ENCODE results near the gene MAN1A1. TPM values are rescaled to one million over a fixed set of nuclear protein-coding genes. Genes with fewer than 3 reads are reported as not detected.

The MAN1A1 gene
- total RNA-seq, 1 donor, result 175 TPM

DNA sequence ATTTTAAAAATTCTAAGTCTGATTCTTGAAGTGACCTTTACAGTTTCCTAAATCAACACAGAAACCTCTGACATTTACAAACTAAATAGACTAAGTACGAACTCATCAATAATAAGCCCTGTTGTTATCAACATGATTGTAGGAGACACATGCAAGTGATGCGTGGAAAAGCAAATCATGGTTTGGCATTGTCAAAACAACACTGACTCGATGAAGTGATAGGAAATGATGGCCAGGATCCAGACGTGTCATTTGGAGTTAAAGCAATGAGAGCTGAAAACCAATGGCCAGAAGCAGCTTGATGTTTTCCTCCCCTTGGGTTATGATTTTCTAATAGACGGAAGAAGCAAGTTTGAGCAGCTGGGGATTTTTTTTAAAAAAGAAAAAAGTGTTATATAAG is 153.7 kb downstream of the MAN1A1 start:
- no peak for DNase-seq (ENCODE audit: low read depth)
- TF ChIP-seq CTCF (IDR thresholded peaks at IDR 0.05; ENCODE audit: insufficient read depth, low read length), result no peak

DNA sequence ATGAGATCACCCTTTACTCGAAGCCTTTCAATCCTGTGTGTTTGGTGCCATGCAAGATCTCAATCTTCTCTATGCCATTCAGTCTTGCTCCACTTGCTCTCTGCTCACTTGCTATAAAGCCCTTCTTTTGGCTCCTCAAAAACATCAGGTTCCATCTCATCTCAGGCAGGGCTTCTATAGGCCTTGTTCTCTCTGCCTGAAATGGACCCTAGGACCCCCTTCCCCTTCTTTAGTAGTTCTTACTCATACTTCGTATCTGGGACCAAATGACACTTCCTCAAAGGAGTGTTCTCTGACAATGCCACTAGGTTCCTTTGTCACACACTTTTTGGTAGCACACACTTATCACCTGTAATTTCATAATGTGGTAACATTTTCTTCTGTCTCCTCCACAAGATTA is 154.4 kb downstream of the MAN1A1 start:
- no peak for DNase-seq (ENCODE audit: low read depth)
- TF ChIP-seq CTCF (IDR thresholded peaks at IDR 0.05; ENCODE audit: insufficient read depth, low read length), result no peak
- H3K4me3 ChIP-seq (ENCODE audit: low read depth, low read length), result no peak overlapping the region

More for the DNA sequence above, 153.7 kb downstream of the MAN1A1 start:
- H3K4me3 ChIP-seq (ENCODE audit: low read depth, low read length), result no peak overlapping the region

- no peak for TF ChIP-seq CTCF (IDR thresholded peaks at IDR 0.05; ENCODE audit: insufficient read depth, low read length)
- no peak overlapping the region for H3K4me3 ChIP-seq (ENCODE audit: low read depth, low read length)
- DNase-seq (ENCODE audit: low read depth), result no peak
Observed at GRCh38 chr6:119193707-119194106, 155.9 kb downstream of the MAN1A1 start.

DNA sequence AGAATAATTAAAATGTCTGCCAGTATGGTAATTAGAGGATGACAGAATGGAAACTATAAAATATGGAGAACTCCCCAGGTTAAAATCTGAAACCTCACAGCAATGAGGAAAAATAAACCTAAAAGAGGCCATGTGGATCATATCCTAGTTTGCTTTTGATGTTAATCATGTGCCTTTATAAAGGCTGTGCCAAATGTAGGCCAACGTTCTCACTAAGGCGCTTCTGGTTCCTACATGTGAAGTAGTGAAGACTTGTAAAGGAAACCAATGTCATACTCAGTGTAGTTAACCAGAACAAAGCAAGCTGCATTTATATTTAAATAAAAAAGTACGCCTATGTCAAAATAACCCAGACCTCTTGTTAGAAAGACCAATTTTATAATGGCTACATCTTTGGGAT is 157.4 kb downstream of the MAN1A1 start:
- no peak for DNase-seq (ENCODE audit: low read depth)
- H3K4me3 ChIP-seq (ENCODE audit: low read depth, low read length), result no peak overlapping the region
- no peak for TF ChIP-seq CTCF (IDR thresholded peaks at IDR 0.05; ENCODE audit: insufficient read depth, low read length)

DNA sequence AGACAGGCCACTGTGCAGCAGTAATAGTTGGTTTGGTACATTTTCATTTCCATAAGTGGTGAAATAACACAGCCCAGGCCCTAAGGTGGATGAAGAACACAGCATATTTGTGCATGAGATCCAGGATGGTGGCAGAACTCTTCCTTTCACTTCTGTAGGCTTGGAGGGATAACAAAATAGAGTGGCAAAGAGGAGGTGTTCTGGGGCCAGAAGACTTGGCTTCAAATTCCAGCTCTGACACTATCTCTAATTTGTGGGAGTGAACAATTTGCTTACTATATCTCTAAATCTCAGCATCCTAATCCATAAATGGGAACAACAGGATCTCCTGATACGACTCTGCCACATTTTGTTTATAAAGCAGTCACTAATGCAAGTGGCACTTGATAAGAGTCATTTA is 159.4 kb downstream of the MAN1A1 start:
- TF ChIP-seq CTCF (IDR thresholded peaks at IDR 0.05; ENCODE audit: insufficient read depth, low read length), result no peak
- H3K4me3 ChIP-seq (ENCODE audit: low read depth, low read length), result no peak overlapping the region
- no peak for DNase-seq (ENCODE audit: low read depth)

GRCh38 chr6:119189498-119189897 is 160.1 kb downstream of the MAN1A1 start:
- DNase-seq (ENCODE audit: low read depth), result no peak
- no peak for TF ChIP-seq CTCF (IDR thresholded peaks at IDR 0.05; ENCODE audit: insufficient read depth, low read length)
- H3K4me3 ChIP-seq (ENCODE audit: low read depth, low read length), result no peak overlapping the region

GRCh38 chr6:119187596-119187995 is 162.0 kb downstream of the MAN1A1 start:
- TF ChIP-seq CTCF (IDR thresholded peaks at IDR 0.05; ENCODE audit: insufficient read depth, low read length), result no peak
- H3K4me3 ChIP-seq (ENCODE audit: low read depth, low read length), result no peak overlapping the region
- DNase-seq (ENCODE audit: low read depth), result no peak

Data from fibroblast of the aortic adventitia (primary cell).